GM12878 (cell line): ENCODE results near the gene RB1. TPM values are rescaled to one million over a fixed set of nuclear protein-coding genes. Genes with fewer than 3 reads are reported as not detected.

Experiments
- ATAC-seq: fragments of 200-7000 bp; cut with Tn5 transposase; 3 replicates; pipeline ENCODE4 v1.9.1; 2020; ENCODE audit warnings: mild to moderate bottlenecking, moderate library complexity
- BruUV-seq: library from RNA; stranded (reverse); fragments of 400-500 nt; replicated peaks from 2 replicates; lab custom pipeline; 2021; lab: Mats Ljungman, UMichigan
- CTCF ChIA-PET: fragments of 300-600 bp; sonication (Branson Sonifier 250); formaldehyde crosslinking; extraction: SDS; loops from one replicate; lab custom pipeline; 2021; ENCODE audit warnings: inconsistent platforms; lab: Yijun Ruan, JAX
- POLR2A ChIA-PET: fragments of 350-600 bp; formaldehyde crosslinking; extraction: SDS; loops from one replicate; lab custom pipeline; 2021; ENCODE audit warnings: inconsistent platforms; lab: Charles Lee
- RAD21 ChIA-PET: fragments of 300-600 bp; sonication (Branson Sonifier 250); formaldehyde crosslinking; loops from one replicate; lab custom pipeline; 2023; ENCODE audit warnings: antibody characterized with exemption; ENCODE audit not compliant: unreplicated experiment; lab: Charles Lee
- SMC1A ChIA-PET: fragments of 300-600 bp; sonication (Branson Sonifier 250); formaldehyde crosslinking; loops from one replicate; lab custom pipeline; 2023; ENCODE audit not compliant: unreplicated experiment, uncharacterized antibody; lab: Charles Lee
- DNase-seq: peaks from one replicate; pipeline ENCODE4 v3.0.0-alpha.2; 2011; ENCODE audit warnings: low read depth, low spot score
- FAIRE-seq: peaks from 3 replicates; lab custom pipeline; 2011; peaks lifted over from hg19 to GRCh38; lab: Jason Lieb, UNC
- H2AFZ ChIP-seq: 2 replicates; pipeline ENCODE4 v1.6.0; 2011; ENCODE audit warnings: low read depth, low read length, control low read depth; ENCODE audit not compliant: control insufficient read depth
- H3K27ac ChIP-seq: 2 replicates; pipeline ENCODE4 v1.5.1; 2011; ENCODE audit warnings: control low read depth; ENCODE audit not compliant: control insufficient read depth, insufficient read depth
- H3K27me3 ChIP-seq, 2 experiments: replicated peaks in 1 of 2; 2 replicates each; pipeline versions ENCODE4 v1.6.0 to v1.6.1; 2011; ENCODE audit warnings: low read length in 1 of 2; ENCODE audit not compliant: control insufficient read depth in 2 of 2, insufficient read depth in 2 of 2
- H3K36me3 ChIP-seq, 2 experiments: 2 replicates each; pipeline ENCODE4 v1.5.1; 2011; ENCODE audit warnings: low read length in 1 of 2; ENCODE audit not compliant: control insufficient read depth in 2 of 2, insufficient read depth in 2 of 2
- H3K4me1 ChIP-seq: 2 replicates; pipeline ENCODE4 v1.6.1; 2011; ENCODE audit warnings: mild to moderate bottlenecking, low read length, moderate library complexity, mixed read lengths; ENCODE audit not compliant: control insufficient read depth, insufficient read depth
- H3K4me2 ChIP-seq: 2 replicates; pipeline ENCODE4 v1.6.0; 2011; ENCODE audit warnings: control low read depth; ENCODE audit not compliant: control insufficient read depth, insufficient read depth
- H3K4me3 ChIP-seq: fragments of 200-600 bp; sonication (generic); 2 replicates; pipeline ENCODE4 v1.5.1; 2016
- H3K79me2 ChIP-seq: 2 replicates; pipeline ENCODE4 v1.6.0; 2011; ENCODE audit warnings: low read length; ENCODE audit not compliant: control insufficient read depth, insufficient read depth
- H3K9ac ChIP-seq: 2 replicates; pipeline ENCODE4 v1.8.0; 2011; ENCODE audit warnings: low read length, control low read depth, mixed read lengths; ENCODE audit not compliant: control insufficient read depth, insufficient read depth
- H3K9me3 ChIP-seq: replicated peaks from 3 replicates; pipeline ENCODE4 v1.5.1; 2011; ENCODE audit warnings: mild to moderate bottlenecking, low read length; ENCODE audit not compliant: control insufficient read depth, insufficient read depth
- H4K20me1 ChIP-seq: 2 replicates; pipeline ENCODE4 v1.6.0; 2011; ENCODE audit not compliant: control insufficient read depth, insufficient read depth
- CUX1 ChIP-seq: IDR thresholded peaks from 2 replicates; pipeline ENCODE4 v1.6.1; 2012; ENCODE audit warnings: improper control_type of control experiment, low read depth, low read length; ENCODE audit not compliant: insufficient replicate concordance
- ELK1 ChIP-seq: IDR thresholded peaks from 2 replicates; pipeline ENCODE4 v1.6.1; 2012; ENCODE audit warnings: low read depth, low read length, improper control_type of control experiment
- HDGF ChIP-seq: fragments of 450-650 bp; IDR thresholded peaks from 2 replicates; pipeline ENCODE4 v1.6.1; 2016; ENCODE audit warnings: antibody characterized with exemption
- IKZF1 ChIP-seq: fragments of 450-650 bp; conservative IDR thresholded peaks from 2 replicates; pipeline ENCODE4 v1.6.1; 2017; ENCODE audit warnings: antibody characterized with exemption, mild to moderate bottlenecking
- MAX ChIP-seq: IDR thresholded peaks from 2 replicates; pipeline ENCODE4 v1.6.1; 2012; ENCODE audit warnings: low read depth, low read length, improper control_type of control experiment
- NKRF ChIP-seq: fragments of 450-650 bp; conservative IDR thresholded peaks from 2 replicates; pipeline ENCODE4 v1.6.1; 2017; ENCODE audit warnings: mild to moderate bottlenecking, moderate library complexity
- SIN3A ChIP-seq: IDR thresholded peaks from 2 replicates; pipeline ENCODE4 v1.6.1; 2012; ENCODE audit warnings: low read depth, low read length, improper control_type of control experiment
- SKIL ChIP-seq: fragments of 450-650 bp; IDR thresholded peaks from 2 replicates; pipeline ENCODE4 v1.6.1; 2017; ENCODE audit warnings: mild to moderate bottlenecking, low read depth, inconsistent platforms; ENCODE audit not compliant: poor library complexity, severe bottlenecking
- USF2 ChIP-seq: IDR thresholded peaks from 2 replicates; pipeline ENCODE4 v1.6.1; 2011; ENCODE audit warnings: low read depth, low read length, improper control_type of control experiment, borderline replicate concordance
- ZNF207 ChIP-seq: fragments of 450-650 bp; IDR thresholded peaks from 2 replicates; pipeline ENCODE4 v1.6.1; 2014; ENCODE audit warnings: antibody characterized with exemption, mild to moderate bottlenecking, borderline replicate concordance
- in situ Hi-C: fragments of 300-500 bp; cut with MboI; formaldehyde crosslinking; loops from 9 replicates; pipeline ENCODE4 v1.14.3; 2018; ENCODE audit warnings: mixed read lengths
- intact Hi-C: fragments of 100-400 bp; cut with micrococcal nuclease; formaldehyde crosslinking; loops from one replicate; pipeline ENCODE4 v1.14.2; 2022; ENCODE audit not compliant: unreplicated experiment
- polyA plus RNA-seq, 11 experiments: library from polyadenylated mRNA; depleted of rRNA in 4 of 11; unstranded in 6 of 11; stranded (reverse) in 5 of 11; fragments of >200 nt; fragmentation: Nextera tagmentation in 4 of 11; fragmentation: Illumina TruSeq in 1 of 11; extraction: Ambion mirVana in 4 of 11; extraction: Trizol in 1 of 11; gene quantifications; 1 replicate in 1 of 11; 2 replicates in 10 of 11; pipeline versions ENCODE4 v1.2.1 to v1.2.3, GENCODE V29; 2011 to 2016; ENCODE audit warnings: inconsistent platforms in 2 of 11, missing spikeins in 2 of 11, low read depth in 1 of 11
- total RNA-seq, 4 experiments: library from RNA; depleted of rRNA in 3 of 4; stranded (reverse); fragments of >200 nt in 3 of 4; fragmentation: Illumina TruSeq in 1 of 4; extraction: Trizol in 1 of 4; gene quantifications; 2 replicates each; pipeline versions ENCODE4 v1.2.1 to v1.2.3, GENCODE V29; 2013 to 2021

The RB1 gene
- total and polyA plus RNA-seq, 10 of the 15 experiments (the other 5 are each of a cell fraction or from before 2014, with no cell fraction given) = 2.8 to 45.0 (median 8.3) TPM

- ChIA-PET POLR2A (no interaction called here), CTCF (interaction anchor here (0.8 to 2.6 kb wide), 7 partner anchors 10 to 184 kb away, joined by 3 to 12 read pairs (median 3); no protein-coding TSS in a partner anchor), SMC1A (interaction anchor here (0.7 to 3.4 kb wide), 13 partner anchors 9 to 186 kb away, joined by 3 to 23 read pairs (median 3); no protein-coding TSS in a partner anchor), RAD21 (interaction anchor here (0.6 to 3.0 kb wide), 6 partner anchors 52 to 251 kb away, joined by 3 to 25 read pairs (median 4); no protein-coding TSS in a partner anchor)
- ATAC-seq = no peak
- Histone ChIP-seq H3K9me3 (peaks cover 4% of the 10 kb centered on the region; the same call in 1 of the 3 replicates), H2AFZ (no peak overlapping the region), H3K36me3 (peaks cover 2% of the 10 kb centered on the region in 2 experiments; a peak in 1 of 4 replicates), H3K27ac (no peak overlapping the region), H3K27me3 (no peaks in the 10 kb centered on the region), H3K4me1 (peaks cover 25% of the 10 kb centered on the region; the same call in 1 of the 2 replicates), H3K79me2 (no peaks in the 10 kb centered on the region), H3K4me3 (no peak overlapping the region), H3K9ac (no peak overlapping the region), H4K20me1 (no peaks in the 10 kb centered on the region), H3K4me2 (no peak overlapping the region)
- in situ Hi-C loops (no loop called here), intact Hi-C loops (no loop called here)
- no peak for DNase-seq
- no TSS peak for BruUV-seq
- FAIRE-seq = no peak
- no peak for TF ChIP-seq HDGF
- no peak for TF ChIP-seq CUX1
- TF ChIP-seq ZNF207 = no peak
- TF ChIP-seq NKRF = no peak
- TF ChIP-seq IKZF1 = no peak
- no peak for TF ChIP-seq ELK1
- TF ChIP-seq USF2 = no peak
- TF ChIP-seq SKIL = no peak
- TF ChIP-seq SIN3A = no peak
- no peak for TF ChIP-seq MAX
These were observed 95.0 kb downstream of the RB1 start for GRCh38 chr13:48398450-48399095.
